NCI-H1436 treated with DMSO at 0.1 percent for 48 hours (cell line): ENCODE measurements around the gene HEPACAM2.

Source experiments
- DNase-seq: peaks from one replicate; lab custom pipeline; 2025; lab: John Stamatoyannopoulos, UW

Gene HEPACAM2

DNA sequence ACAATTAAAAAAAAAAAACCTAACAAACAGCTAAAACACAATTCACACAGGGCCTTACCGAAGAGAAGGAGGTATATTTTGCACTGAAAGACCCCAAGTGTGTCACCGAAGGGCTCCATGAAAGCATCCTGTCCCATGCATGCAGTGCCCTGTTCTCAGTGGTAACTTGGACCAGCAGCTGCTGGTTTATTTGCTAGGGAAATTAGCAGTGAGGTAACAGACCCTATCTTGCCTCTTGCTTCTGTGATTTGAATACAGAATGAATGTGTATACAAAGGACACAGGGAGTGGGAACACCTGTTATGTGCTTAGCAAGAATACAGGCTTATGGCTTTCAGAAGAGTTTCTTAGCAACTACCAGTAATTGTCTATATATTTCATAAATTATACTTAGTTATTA, at the start of gene HEPACAM2:
TSS of gene HEPACAM2 (minus strand) at position 160 of the 400 bp plus-strand sequence.
- DNase-seq: peak; percentile 46

- DNase-seq: no peak
Measured at GRCh38 chr7:93265220-93265619, 39.0 kb upstream of the HEPACAM2 start.

- DNase-seq: no peak
Measured at GRCh38 chr7:93262535-93262934, 36.3 kb upstream of the HEPACAM2 start.

GRCh38 chr7:93258661-93259060, 32.4 kb upstream of the HEPACAM2 start:
- DNase-seq: no peak

GRCh38 chr7:93249491-93250148, 23.4 kb upstream of the HEPACAM2 start:
- DNase-seq: no peak

GRCh38 chr7:93245525-93246432, 19.5 kb upstream of the HEPACAM2 start:
- no peak for DNase-seq

- no peak for DNase-seq
Measured at GRCh38 chr7:93242106-93242505, 15.8 kb upstream of the HEPACAM2 start.

DNA sequence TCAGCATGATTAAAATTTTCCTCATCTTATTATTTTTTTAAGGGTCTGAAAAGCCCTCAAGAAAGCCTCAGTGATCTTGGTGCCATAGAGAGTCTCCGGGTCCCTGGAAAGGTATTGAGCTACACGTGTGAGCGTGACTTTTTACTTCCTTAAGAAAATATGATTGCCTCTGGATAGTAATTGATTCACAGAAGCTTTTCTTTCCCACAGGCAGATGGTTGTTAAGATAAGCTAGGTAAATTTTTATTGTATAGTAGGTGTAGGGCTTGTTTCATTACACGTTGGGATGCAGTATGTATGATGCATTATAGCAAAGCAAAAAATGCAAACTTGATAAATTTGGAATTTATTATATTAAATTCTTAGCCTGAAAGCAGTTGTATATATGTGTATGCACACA, 13.6 kb upstream of the HEPACAM2 start:
- no peak for DNase-seq

DNA sequence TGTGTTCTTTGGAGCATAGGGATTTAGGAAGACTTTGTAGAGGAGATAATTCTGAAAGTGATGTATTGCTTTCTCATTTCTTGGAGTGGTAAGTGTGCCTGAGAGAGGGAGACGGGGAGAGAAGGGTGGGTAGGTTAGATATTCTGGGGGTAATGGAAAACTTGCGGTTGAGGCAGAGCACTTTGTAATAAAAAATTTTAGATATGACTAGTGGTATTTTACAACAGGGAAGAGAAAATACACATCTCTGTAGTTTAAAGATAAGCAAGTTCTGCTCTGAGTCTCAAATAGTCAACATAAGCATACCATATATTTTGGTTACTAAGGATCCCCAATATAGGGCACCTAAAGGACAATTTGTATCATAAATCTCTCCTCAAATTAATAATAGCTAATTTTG, 12.5 kb upstream of the HEPACAM2 start:
- no peak for DNase-seq

- DNase-seq: no peak
Measured at GRCh38 chr7:93238131-93238530, 11.9 kb upstream of the HEPACAM2 start.

DNA sequence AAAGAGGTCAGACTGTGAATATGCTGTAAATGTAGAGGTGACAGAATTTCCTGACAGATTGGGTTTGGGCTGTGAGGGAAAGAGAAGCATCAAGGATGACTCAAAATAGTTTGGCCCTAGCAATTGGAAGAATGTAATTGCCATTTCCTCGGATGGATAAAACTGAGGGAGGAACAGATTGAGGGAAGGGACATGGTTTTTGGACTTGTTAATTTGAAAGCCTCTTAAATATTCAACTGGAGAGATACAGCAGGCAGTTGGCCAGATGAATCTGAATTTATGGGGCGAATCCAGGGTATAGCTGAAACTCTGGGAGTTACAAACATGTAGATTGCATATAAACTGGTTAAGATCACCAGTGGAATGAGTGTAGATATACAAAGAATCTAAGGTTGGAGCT, 9.3 kb upstream of the HEPACAM2 start:
- DNase-seq: no peak

- no peak for DNase-seq
Measured at GRCh38 chr7:93232673-93233018, 6.4 kb upstream of the HEPACAM2 start.

GRCh38 chr7:93231799-93232672, 5.8 kb upstream of the HEPACAM2 start, which contains the start of gene VPS50:
TSS of gene VPS50 (plus strand) at chr7:93232366. CDS start at chr7:93232468, 102 bp downstream.
- peak; percentile 86 for DNase-seq

GRCh38 chr7:93231259-93231658, 5.0 kb upstream of the HEPACAM2 start:
- no peak for DNase-seq

DNA sequence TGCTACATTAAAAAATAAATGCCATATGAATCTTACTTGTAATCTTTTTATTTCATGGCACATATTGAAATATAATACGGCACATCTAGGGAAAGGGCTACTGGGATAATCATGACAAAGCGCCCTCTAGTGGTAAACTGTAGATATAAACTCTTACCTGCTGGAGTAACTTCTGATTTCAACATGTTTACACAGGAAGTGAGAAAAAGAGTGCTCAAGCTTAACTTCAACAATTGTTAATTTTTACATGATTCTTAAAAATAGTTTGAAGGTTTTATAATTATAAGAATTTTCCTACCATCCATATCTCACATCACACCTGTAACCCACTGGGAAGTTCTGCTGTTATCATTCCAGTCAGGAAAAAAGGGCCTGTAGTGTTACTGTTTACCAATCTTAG, 2.0 kb upstream of the HEPACAM2 start:
- peak; percentile 21 for DNase-seq

GRCh38 chr7:93219868-93220267, 6.4 kb downstream of the HEPACAM2 start:
- no peak for DNase-seq

DNA sequence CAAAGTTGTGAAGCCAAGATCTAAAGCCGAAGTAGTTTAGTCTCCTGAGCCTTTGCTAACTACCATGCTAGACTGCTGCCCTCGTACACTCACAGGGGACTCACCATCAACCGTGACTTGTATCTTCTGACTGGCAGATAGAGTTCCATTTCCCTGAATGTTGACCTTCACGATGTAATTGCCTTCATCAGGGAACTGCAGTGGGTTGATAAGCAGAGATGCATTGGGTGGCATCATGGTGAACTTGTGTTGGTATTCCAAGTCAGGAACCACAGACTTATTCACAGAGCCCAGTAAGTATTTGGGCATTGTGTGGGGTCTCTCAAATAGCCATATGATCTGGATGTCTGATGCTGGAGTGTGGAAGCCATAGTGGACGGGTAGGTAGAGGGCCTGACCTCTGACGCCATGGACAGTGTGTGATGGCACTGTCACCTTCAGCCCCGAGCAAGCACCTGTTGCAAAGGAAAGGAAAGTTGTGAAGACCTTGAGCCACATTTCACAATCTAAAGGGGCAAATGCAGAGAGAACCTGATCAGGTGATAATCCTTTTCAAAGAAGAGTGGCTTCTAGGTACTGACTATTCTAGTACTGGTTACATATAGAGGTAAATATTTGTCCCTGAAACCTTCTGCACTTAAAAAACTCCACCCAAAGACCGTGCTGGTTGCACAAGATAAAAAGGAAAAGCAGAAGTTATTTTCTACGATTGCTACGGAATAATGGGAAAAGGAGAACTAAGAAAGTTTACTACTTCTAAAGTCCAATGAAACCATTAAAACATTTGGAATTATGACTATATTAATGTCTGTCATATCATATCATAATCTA, 7.1 kb downstream of the HEPACAM2 start:
- no peak for DNase-seq

DNA sequence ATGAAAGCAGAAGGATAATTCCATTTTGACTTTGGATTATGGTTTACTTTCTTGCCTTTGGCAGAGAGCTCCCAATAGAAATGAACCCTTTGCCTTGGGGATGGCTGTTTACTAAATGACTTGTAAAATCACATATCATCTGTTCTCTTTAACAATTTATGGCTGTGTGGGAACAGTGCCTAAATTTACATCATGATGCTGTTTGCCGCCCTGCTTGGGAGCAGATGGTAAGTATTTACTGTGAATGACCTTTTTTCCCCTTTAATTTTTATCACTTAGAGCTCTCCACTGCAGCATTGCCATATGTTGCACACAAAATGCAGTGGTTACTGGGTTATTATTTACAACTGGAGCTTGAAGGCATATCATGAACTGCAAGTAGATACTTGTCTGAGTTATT, 13.4 kb downstream of the HEPACAM2 start:
- DNase-seq: no peak

DNA sequence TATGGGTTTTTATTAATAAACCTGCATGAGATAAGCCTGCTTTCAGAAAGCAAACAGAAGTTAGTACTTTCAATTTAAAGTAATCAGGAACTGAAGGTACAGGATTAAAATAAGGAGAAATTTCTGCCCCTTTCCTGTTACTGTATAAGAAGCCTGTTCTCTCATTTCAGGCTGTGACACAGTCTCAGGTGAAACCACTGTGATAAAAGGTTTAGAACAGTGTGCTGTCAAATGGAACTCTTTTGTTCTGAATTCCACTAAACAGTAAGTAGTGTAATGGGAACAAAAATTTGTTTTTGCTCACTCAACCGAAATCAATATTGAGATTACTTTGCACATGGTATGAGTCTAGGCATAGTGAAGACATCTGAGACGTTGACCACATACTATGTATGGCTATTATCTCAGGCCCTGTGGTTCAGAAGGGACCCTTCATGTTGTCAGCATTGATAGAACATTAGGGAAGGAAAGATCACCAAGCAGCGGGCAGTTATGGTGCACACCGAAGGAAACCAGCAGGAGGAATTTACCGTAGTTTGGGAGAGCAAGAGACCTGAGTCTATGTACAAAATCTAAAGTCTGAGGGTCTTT, 14.9 kb downstream of the HEPACAM2 start:
- no peak for DNase-seq

- no peak for DNase-seq
Measured at GRCh38 chr7:93205046-93205445, 21.2 kb downstream of the HEPACAM2 start.

GRCh38 chr7:93203496-93203895, 22.8 kb downstream of the HEPACAM2 start:
- no peak for DNase-seq
